Left ventricle myocardium inferior (tissue), 1 donor: Measurements from ENCODE around the gene CERS6. TPM values are rescaled to one million over a fixed set of nuclear protein-coding genes. Genes with fewer than 3 reads are reported as not detected.
"Not testable (repeated sequence)": the region's sequence is repeated elsewhere in the genome, so short reads cannot be mapped to it uniquely, and the experiment has no call there.

Experiments used
- DNase-seq: peaks from one replicate; pipeline ENCODE4 v3.0.0-alpha.2; 2020
- H3K27ac ChIP-seq: fragments of 200-600 bp; replicated peaks from 2 replicates; pipeline ENCODE4 v1.8.0; 2021
- H3K27me3 ChIP-seq: fragments of 200-600 bp; 2 replicates; pipeline ENCODE4 v1.8.0; 2021; ENCODE audit warnings: low read depth
- H3K36me3 ChIP-seq: fragments of 200-600 bp; 2 replicates; pipeline ENCODE4 v1.8.0; 2021
- H3K4me1 ChIP-seq: fragments of 200-600 bp; 2 replicates; pipeline ENCODE4 v1.8.0; 2021
- H3K4me3 ChIP-seq: fragments of 200-600 bp; 2 replicates; pipeline ENCODE4 v1.8.0; 2021; ENCODE audit warnings: mild to moderate bottlenecking, moderate library complexity
- H3K9me3 ChIP-seq: fragments of 200-600 bp; replicated peaks from 2 replicates; pipeline ENCODE4 v1.8.0; 2021
- CTCF ChIP-seq: fragments of 200-600 bp; IDR thresholded peaks from 2 replicates; pipeline ENCODE4 v1.8.0; 2021; ENCODE audit warnings: antibody characterized with exemption, mild to moderate bottlenecking, borderline replicate concordance
- intact Hi-C: fragments of 100-400 bp; cut with micrococcal nuclease; formaldehyde crosslinking; loops from one replicate; pipeline ENCODE4 v1.11.0; 2022
- total RNA-seq: library from RNA; stranded (reverse); fragmentation: NEBNext Ultra II Directional; extraction: Animal tissue kit (Norgen Biotek cat#: 25700); gene quantifications from one replicate; pipeline ENCODE4 v1.2.1, GENCODE V29; 2021
- donor health status: DM: no; HTN: yes; CAD: no; lungs with severe emphysema.

Gene CERS6
- total RNA-seq, 1 donor from 2014 or later = 68.9 TPM

- no peak for DNase-seq
- peaks cover 37% of the 10 kb centered on the region for H3K4me1 ChIP-seq
- intact Hi-C loops = no loop called here
- no peak overlapping the region for H3K4me3 ChIP-seq
- H3K27me3 ChIP-seq = no peaks in the 10 kb centered on the region
- H3K36me3 ChIP-seq = no peaks in the 10 kb centered on the region
- no peak for TF ChIP-seq CTCF
- peak overlapping the region; percentile 27 for H3K27ac ChIP-seq
- H3K9me3 ChIP-seq = peaks cover 3% of the 10 kb centered on the region
Observed at GRCh38 chr2:168650781-168651180, 194.7 kb downstream of the CERS6 start.

GRCh38 chr2:168652997-168653921, 197.2 kb downstream of the CERS6 start:
- Histone ChIP-seq H3K9me3 (no peaks in the 10 kb centered on the region), H3K27ac (no peak overlapping the region), H3K4me3 (no peak overlapping the region), H3K36me3 (no peaks in the 10 kb centered on the region), H3K4me1 (peaks cover 30% of the 10 kb centered on the region), H3K27me3 (no peaks in the 10 kb centered on the region)
- intact Hi-C loops = no loop called here
- no peak for DNase-seq
- no peak for TF ChIP-seq CTCF

- H3K4me1 ChIP-seq = peaks cover 22% of the 10 kb centered on the region
- no peaks in the 10 kb centered on the region for H3K9me3 ChIP-seq
- intact Hi-C loops = no loop called here
- DNase-seq = no peak
- H3K27me3 ChIP-seq = no peaks in the 10 kb centered on the region
- TF ChIP-seq CTCF = no peak
- no peak overlapping the region for H3K4me3 ChIP-seq
- H3K27ac ChIP-seq = no peak overlapping the region
- H3K36me3 ChIP-seq = no peaks in the 10 kb centered on the region
Observed at GRCh38 chr2:168654705-168655104, 198.6 kb downstream of the CERS6 start.

- Histone ChIP-seq H3K27me3 (no peaks in the 10 kb centered on the region), H3K4me1 (peaks cover 17% of the 10 kb centered on the region), H3K36me3 (no peaks in the 10 kb centered on the region), H3K9me3 (no peaks in the 10 kb centered on the region), H3K4me3 (no peak overlapping the region), H3K27ac (no peak overlapping the region)
- TF ChIP-seq CTCF = no peak
- intact Hi-C loops = no loop called here
- no peak for DNase-seq
Observed at GRCh38 chr2:168655207-168655606, 199.1 kb downstream of the CERS6 start.

GRCh38 chr2:168657378-168657777, 201.3 kb downstream of the CERS6 start:
- H3K27me3 ChIP-seq, intact Hi-C loops, H3K27ac ChIP-seq, H3K4me3 ChIP-seq, H3K9me3 ChIP-seq, H3K36me3 ChIP-seq, DNase-seq: not testable (repeated sequence)
- peaks cover 23% of the 10 kb centered on the region for H3K4me1 ChIP-seq

GRCh38 chr2:168658706-168659105, 202.6 kb downstream of the CERS6 start:
- TF ChIP-seq CTCF = no peak

More at GRCh38 chr2:168658706-168659105, 202.6 kb downstream of the CERS6 start:
- DNase-seq = no peak
- H3K27ac ChIP-seq = no peak overlapping the region
- H3K4me1 ChIP-seq = peaks cover 23% of the 10 kb centered on the region
- H3K9me3 ChIP-seq = no peaks in the 10 kb centered on the region
- intact Hi-C loops = no loop called here
- no peaks in the 10 kb centered on the region for H3K36me3 ChIP-seq
- H3K27me3 ChIP-seq = no peaks in the 10 kb centered on the region
- no peak overlapping the region for H3K4me3 ChIP-seq
